Kidney capillary endothelial cell (primary cell): Measurements from ENCODE around the gene MUC6.

Experiments used
- DNase-seq: peaks from one replicate; pipeline ENCODE4 v3.0.0-alpha.2; 2018; ENCODE audit warnings: low spot score

The MUC6 gene

DNA sequence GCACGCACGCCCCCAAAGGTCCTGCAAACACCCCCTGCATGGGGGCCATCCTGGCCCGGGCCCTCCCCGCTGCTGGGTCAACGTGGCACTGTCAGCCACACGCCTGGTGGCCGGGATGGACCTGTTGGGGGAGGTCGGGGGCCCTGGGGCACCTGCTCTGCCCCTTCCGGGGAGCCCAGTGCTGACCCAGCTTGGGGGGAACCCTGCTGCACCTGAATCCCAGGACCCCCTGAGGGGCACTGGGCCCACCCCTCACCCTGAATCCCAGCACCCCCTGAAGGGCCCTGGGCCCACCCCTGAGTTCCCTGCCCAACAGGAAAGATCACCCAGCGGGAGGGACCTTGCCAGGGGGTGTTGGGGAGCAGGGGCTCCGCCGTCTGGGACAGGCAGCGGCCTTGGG lies 413 bp upstream of the MUC6 start:
- DNase-seq = no peak

DNA sequence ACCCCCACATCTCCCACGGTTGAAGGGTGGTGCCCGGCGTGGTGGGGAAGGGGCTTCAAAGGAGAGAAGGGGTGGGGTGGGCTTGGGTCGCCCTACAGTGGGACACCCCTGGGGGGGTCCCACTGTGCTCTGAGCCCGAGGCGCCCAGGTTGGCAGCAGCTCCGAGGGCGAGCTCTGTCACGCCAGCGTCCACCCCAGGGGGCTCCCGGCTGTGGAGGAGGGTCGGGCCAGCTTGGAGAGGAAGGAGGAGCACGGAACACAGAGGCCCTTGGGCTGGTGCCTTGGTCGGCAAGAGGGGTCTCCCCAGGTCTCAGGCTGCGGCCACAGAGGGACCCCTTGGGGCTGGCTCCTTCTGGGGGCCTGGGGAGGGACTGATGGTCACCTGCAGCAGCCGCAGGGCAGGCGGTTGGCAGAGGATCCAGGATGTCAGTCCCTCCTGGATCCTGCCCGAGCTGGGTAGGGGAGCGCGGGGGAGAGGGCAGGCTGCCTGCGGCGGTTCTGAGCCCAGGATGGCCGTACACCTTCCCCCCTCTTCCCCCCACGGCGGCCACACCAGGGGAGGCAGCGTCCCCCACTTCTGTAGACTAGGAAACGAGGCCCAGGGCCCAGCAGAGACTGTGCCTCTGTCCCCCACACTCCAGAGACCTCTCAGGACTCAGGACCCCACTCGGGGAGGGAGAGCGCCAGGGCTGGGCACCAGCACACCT lies 788 bp downstream of the MUC6 start:
- DNase-seq = no peak

DNA sequence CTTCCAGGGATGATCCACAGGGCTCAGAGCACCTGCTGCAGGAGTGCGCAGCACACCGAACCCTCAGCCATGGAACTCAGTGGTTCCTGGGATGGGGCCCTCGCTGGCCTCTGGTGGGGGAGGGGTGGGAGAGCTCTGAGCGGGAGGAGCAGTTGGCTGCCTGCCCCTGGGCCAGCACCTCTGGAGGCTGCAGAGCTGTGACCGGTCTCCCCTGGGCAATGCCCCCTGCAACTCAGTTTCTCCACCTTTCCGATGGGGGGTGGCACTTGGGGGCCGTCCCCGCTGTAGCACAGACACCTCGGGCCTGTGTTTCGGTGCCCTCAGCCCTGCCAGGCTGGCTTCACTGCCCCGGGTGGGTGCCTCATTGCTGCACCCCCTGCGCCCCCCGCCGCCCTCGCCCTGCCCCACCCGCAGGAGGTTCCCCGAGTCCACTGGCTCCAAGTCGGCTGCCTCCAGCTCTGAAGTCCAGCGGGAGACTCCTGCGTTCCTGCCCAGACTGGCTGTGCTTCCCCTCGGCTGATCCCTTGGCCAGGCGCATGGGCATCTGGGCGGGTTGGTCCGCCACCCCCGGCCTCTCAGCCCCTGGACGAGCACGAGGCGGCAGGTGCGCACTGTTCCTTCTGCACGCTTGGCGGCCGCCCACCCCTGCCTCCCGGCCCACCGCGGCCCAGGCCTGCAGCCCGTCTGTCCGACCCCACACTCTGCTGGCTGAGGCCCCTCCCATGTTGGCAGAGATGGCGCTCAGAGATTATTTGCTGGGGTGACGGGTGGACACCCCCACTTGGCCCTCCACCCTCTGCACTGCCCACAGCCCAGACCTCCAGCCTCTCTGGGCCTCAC lies 1.8 kb downstream of the MUC6 start:
- no peak for DNase-seq

DNA sequence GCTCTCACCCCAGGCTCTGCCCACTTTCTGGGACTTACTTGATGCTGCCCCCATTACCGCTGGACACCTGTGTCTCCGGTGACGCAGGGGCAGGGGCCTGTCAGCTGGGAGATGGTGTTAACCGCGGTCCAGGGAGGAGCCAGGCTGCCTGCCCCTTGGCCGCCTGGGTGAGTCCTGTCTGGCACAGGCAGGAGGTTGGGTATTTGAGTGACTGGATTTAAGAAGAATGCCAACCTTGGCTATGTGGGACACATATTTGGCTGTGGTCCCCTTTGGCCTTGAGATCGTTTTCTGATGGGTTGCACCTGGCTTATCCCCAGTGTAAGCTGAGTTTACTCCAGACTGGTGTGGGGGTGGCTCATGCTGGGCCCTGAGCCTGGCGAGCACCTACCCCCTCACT lies 2.5 kb downstream of the MUC6 start:
- no peak for DNase-seq

DNA sequence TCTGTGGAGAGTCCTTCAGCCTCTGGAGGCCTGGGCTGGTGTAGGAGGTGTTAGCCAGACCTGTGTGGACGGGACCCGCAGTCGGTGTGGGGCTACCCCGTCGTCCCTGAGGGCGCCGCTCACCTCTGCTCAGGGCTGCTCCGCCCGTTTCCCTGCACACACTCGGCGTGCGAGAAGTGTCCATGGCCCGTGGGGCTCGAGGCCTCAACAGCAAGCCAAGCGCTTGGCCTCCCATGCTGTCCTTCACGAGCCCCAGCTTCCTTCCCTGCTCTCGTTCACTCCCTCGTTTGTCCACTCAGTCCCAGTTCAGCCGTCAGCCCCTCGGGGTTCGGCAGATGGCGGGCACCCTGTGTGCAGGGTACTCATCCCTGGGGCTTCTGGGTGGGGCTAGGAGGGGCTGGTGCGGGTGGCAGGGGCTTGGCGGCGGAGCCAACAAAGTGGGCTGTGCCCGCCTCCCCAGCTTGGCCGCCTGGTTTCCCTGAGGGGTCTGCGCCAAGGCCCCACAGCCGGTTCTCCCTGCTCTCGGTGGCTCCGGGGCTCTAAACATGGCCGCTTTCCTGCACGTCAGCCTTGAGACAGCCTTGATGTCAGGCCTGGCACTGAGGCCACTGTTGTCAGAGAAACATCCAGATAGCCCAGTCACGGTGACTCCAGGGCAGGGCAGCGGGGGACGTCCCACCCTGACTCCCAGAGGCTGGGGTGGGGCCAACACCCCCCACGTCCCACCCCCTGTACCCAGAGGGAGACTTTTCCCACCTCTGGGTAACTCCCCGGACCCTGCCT lies 3.3 kb downstream of the MUC6 start:
- no peak for DNase-seq

DNA sequence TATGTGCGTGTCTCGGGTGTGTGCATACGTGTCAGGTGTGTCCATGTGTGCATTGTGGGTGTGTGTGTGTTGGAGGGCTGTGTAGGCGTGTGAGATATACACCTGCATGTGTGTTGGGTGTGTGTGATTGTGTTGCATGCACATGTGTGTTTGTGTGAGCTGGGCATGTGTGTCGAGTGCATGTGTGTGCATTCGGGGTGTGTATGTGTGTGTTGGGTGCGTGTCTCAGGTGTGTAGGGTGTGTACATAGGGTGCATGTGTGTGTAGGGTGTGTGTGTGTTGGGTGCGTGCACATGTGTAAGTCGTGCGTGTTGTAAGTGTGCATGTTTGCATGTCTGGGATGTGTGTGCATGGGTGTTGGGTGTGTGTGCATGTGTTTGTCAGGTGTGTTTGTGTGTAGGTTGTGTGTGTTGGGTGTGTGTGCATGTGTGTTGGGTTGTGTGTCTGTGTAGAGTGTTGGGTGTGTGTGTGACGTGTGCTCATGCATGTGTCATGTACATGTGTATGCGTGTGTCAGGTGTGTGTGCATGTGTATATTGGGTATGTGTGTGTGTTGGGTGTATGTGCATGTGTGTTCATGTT lies 4.1 kb downstream of the MUC6 start:
- DNase-seq = no peak

DNA sequence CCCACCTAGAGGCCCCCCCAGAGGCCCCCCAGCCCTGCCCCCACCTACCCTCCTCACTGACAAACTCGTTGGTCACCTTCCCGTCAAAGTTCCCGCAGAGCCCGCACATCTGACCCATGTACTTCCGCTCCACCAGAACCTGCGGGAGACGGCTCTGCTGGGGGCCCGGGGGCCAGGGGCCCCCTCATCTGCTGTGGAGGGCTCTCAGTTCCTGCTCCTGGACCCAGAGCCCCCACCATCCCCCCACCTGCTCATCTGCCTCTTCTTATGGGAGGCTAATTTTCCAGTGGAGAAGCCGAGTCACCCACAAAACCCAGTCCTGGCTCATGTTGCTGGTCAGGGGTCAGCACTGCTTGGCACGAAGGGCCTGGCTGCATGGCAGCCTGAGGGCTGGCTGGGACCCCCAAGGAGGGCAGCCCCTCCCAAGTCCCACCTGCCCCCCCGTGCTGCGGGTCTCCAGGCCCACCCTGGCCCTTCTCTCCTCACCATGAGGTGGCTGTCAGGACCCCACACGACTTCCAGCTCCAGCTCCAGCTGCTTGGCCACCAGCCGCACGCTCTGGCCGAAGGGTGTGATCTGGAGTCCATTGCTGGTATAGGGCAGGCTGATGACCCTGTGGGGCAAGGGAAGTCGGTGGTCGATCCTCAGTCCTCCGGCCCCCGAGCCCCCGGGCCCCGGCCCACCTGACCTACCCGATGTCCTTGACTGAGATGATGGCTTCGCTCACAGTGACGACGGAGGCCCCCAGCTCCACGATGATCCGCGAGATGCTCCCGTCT lies 5.2 kb downstream of the MUC6 start:
- DNase-seq = no peak

DNA sequence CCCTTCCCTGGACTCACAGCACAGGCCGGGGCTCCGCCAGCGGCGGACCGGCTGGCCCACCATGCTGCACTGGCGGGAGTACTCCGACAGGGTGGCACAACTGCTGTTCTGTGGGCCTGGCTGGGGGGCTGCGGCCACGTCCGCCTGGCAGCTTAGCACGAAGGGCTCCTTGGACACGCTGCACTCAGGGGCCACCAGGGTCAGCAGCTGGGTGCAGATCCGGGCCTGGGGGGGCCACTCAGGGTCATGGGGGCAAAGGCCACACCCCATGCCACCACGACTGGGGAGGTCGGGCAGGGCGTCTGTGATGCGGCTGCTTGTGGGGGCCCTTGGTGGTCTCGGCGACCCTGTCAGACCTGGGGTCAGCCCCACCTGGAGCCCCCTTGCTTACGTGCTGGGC lies 6.0 kb downstream of the MUC6 start:
- DNase-seq = no peak

DNA sequence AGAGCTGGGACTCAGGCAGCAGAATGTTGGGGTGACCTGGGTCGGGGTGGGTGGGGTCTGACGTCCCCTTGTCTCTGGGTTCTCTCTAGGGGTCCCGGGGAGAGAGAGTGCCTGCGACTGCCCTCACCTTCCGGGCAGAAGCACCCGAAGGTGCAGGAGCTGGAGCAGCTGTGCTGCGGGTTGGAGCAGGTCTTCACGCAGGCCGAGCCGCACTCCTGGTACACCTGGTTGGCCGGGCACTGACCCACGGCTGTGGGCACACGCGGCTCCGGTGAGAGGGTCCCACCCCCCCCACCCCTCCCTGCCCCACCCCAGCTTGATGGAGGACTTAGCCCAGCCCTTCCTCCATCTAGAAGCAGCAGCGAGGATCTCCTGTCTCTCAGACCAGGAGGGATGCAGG lies 6.4 kb downstream of the MUC6 start:
- no peak for DNase-seq

DNA sequence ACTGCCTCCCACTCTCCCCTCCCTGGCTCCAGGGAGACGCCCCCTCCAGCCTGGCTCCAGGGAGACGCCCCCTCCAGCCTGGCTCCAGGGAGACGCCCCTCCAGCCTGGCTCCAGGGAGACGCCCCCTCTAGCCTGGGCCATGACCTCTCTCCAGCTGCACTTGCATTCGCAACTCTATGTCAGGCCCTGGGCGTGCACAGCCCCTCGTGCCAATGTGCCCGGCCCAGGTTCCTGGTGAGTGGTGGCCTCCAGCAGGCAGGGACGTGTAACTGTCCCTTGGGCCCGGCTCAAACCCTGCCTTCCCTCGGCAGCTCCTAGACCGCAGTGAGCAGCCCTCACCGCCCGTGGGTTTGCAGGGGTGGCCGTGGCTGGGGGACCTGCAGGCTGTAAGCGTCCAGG lies 6.9 kb downstream of the MUC6 start:
- no peak for DNase-seq

DNA sequence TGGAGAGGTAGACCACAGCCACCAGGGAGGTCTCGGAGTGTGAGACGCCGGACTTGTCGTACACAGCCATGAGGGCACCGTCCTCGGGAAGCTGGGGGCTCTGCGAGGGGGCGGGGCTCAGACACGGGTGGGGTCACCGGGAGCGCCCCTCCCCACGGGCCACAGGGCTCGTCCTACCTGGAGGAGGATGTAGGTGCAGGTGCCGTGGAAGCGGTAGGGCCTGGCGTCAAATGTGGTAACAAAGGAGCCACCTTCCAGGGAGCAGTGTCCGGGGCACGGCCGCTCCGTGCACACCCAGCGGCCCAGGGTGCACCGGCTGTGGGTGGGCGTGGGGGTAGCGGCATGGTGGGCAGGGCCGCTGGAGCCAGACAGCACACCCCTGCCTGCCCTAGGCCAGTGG lies 7.5 kb downstream of the MUC6 start:
- no peak for DNase-seq

DNA sequence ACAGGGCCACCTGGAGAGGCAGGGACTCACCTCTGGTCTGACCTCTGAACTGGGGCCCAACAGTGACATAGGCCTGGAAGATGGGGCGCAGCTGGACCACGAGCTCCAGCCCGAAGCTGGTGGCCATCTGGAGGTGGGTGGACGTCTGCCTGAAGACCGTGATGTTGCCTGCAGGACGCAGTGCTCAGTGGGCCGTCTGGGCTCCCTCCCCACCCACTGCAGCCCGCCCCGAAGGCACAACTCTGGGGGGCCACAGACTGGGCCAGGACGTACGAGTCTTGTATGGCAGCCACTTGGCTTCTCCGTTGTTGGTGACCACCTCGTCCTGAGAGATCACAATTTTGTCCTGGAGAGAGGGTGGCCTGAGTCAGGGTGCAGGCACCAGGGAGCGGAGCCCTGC lies 7.9 kb downstream of the MUC6 start:
- DNase-seq = no peak

DNA sequence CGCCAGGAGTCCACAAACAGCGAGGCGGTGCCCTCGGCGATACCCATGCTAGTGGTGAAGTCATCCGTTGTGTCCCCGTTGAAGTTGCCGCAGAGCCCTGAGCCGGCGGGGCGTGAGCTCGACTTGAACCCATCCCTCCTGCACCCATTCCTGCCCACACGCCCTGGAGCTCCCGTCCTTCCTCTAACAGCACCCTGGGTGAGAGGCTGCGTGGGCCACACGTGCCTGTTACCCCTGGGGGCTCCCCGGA lies 8.3 kb downstream of the MUC6 start:
- no peak for DNase-seq

DNA sequence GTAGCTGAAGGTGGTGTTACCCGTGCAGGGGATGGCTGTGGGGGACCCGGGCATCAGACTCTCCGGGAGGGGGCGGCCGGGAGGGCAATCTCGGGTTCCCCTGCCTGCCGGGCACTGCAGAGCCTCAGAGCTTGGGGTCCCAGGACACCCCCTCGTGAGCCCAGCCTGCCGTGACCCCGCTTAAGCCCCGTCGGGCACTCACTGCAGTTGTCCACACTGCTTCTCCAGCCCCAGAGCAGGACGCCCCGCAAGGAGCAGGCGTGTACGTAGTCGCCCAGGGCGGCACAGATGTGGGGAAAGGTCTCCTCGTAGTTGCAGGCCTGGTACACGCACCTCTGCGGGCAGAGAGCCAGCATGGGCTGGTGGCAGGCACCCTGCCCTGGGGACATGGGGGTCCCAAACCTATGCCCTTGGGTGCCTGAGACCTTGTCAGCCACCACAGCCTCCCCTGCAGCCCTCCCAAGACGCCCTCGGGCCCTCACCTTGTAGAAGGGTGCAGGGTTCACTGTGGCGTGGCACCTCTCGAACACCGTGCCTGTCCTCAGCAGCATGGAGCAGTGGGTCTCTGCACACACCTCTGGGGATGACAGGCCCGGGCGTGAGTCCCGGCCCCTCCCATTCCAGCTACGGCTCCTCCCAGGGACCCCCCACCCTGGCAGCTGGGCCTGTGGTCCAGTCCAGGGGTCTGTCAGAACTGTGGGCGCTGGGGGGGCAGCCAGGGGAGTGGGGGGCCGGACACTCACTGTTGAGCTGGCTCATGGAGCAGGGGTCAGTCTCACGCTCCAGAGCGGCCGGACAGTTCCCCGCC lies 8.8 kb downstream of the MUC6 start:
- DNase-seq = no peak

DNA sequence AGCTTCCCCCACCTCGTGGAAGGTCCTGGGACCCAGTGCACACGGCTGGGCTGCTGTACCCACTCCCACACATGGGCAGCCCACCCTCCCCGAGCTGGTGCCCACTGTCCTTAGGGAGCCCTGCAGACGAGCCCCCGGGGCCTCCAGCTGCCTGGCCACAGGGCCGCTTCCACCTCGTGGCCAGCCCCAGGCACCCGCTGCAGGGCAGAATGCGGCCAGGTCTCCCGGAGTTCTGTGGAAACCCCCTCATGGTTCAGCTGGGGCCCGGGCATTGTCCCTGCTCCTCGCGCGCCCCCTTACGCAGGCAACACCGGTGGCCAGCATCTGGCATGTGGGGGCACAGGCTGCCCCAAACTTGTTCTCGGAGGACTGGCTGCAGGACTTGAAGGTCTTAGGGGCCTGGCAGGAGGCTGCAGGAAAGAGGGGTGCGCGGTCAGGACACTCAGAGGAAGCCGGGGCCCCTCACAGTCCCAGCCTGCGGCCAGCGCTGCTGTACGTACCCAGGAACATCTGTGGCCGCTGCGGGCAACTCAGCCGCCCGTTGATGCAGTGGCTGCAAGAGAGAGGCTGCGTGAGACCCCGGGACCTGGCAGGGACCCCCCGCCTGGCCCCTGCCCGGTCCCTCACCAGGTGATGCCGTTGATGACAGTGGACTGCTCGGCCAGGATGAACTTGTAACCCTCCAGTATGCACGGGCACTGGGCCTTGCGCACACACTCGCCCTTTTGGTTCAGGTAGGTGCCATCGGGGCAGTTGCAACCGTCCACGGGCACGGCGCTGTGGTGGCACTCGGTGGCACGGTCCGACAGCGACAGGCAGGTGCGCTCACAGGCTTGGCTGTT lies 9.7 kb downstream of the MUC6 start:
- DNase-seq = no peak

DNA sequence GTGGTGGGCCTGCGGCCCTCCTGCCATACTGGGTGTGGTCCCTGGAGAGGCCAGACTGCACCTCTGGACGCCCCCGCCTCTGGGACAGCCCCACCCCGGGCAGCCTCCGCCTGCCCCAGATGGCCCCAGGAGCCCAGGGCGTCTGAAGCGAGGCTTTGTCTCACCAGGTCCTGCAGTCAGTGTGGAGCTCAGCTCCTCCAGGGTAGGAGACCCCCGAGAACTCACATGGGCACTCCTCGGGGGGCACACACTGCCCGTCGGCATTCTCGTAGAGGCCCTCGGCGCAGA lies 10.4 kb downstream of the MUC6 start:
- DNase-seq = no peak

DNA sequence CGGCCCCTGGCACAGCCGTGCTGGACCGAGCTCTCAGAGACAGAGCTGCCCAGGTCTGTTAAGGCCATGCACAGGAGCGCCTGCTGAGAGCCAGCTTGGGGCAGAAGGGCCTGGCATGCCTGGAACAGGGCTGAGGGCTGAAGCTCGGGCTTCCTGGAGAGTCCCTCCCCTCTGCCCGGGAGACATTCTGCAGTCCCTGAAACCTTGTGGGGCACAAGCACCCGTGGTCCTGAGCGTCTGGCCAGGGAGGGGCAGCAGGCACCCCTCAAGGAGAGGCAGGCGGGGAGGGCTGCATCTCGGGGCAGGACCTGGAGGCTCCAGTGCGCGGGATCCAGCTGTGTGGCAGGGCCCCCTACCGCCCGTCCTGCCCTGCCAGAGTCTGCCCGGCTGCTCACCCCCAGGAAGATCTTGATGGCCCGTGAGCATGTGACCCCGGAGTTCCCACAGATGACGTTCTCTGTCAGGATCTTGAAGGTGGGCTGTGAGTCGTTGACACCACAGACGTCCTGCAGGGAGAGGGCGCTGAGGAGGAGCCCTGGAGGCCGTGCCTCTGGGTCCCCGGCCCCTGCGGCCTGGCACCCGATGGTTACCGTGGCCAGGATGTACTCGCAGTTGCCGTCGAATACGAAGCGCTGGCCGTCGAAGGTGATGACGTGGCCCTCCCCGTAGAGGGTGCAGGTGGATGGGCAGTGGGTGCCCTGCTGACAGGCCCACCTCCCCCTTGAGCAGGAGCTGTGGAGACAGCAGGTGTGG lies 10.9 kb downstream of the MUC6 start:
- DNase-seq = no peak

DNA sequence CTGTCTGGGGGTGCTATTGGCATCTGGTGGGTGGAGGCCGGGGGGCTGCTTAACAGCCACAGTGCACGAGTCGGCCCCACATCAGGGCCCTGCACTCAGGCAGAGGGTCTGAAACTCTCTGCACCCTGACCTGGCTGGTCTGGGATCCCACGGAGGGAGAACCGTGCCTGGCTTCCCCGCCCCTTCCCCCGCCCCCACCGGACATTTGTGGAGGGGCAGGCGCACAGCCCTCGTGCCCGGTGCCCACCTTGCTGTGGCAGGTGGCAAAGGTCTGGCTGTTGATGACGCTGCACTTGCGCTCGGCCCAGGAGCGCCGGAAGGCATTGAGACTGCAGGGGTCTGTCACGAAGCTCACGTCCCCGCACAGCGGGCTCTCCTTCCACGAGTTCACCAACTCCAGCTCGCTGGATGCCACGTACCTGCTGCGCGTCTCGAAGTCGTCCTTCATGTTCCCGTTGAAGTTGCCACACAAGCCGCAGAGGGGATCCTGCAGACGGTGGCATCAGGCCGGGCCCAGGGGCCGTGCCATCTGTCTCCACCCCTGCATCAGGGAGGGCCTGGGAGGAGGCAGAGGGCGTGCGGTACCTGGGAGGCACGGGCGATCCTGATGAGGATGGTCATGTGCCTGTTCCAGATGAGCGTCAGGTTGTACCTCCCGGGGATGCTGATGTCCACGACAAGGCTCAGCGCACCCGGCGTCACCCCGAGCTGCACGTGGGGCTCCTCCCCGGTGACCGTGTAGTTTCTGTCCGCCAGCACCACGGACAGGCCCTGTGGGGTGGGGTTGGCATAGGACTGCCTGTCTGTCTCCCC lies 11.7 kb downstream of the MUC6 start:
- no peak for DNase-seq
